ENCODE results near the gene STK11IP.
A peak's percentile ranks its signal among the peaks of the same experiment; 100 is the strongest.
"Not testable (repeated sequence)": the region's sequence is repeated elsewhere in the genome, so short reads cannot be mapped to it uniquely, and the experiment has no call there.

The STK11IP gene

DNA sequence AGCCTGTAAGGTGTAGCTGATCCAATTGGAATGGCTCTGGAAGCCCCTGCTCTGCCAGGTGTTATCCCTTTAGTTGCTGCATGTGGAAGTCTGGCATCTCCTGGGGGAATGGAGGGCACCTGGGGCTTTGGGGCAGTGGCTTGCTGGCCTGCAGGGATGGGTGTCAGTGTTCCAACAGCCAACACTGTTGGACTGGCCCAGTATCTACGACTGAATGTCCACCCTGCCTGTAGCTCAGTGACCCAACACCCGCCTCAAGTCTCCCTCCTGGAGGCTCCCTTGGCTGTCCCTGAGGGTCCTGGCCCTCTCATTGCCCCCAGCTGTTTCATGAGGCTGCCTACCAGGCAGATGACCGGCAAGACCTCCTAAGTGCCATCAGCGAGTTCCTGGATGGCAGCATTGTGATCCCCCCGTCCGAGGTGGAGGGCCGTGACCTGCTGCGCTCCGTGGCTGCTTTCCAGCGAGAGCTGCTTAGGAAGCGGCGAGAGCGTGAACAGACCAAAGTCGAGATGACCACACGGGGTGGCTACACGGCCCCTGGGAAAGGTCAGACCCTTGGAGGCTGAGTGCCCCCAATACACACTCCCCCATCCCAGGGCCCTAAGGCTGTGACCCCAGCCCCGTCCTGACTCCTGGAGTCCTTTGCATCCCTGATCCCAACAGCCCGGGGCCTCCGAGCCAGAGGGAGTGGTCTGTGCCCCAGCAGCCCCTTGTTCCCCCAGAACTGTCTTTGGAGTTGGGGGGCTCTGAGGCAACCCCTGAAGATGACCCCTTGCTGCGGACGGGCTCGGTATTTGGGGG, 37.5 kb downstream of the STK11IP start:
- no peak for DNase-seq

DNA sequence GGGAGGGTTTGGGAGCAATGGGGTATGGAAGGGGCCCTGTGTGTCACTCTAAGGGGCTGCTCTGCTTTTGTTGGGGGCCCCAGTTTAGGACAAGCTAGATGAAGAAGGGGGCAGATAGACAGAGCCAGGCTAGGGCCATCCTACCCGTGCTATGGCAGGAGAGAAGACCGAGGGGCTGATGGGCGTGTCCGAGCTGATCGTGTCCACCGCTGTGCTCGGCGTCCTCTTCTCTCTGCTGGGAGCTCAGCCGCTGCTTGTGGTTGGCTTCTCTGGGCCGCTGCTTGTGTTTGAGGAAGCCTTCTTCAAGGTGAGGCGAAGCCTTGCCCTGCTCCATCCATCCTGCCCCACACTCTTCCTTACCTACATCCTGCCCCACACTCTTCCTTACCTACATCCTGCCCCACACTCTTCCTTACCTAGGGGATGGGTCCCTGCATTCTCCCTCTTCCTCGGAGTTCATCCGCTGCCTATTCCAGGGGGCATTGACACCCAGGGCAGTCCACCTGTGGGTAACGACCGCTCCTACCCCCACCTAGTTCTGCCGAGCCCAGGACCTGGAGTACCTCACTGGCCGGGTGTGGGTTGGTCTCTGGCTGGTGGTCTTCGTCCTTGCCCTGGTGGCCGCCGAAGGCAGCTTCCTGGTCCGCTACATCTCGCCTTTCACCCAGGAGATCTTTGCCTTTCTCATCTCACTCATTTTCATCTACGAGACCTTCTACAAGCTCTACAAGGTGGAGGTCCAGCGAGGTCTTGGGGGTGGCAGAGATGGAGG, 38.7 kb downstream of the STK11IP start:
- DNase-seq: no peak

GRCh38 chr2:219636941-219637841, 39.5 kb downstream of the STK11IP start:
- no peak for DNase-seq

- no peak for DNase-seq
These were observed 40.2 kb downstream of the STK11IP start for GRCh38 chr2:219637842-219638185.

DNA sequence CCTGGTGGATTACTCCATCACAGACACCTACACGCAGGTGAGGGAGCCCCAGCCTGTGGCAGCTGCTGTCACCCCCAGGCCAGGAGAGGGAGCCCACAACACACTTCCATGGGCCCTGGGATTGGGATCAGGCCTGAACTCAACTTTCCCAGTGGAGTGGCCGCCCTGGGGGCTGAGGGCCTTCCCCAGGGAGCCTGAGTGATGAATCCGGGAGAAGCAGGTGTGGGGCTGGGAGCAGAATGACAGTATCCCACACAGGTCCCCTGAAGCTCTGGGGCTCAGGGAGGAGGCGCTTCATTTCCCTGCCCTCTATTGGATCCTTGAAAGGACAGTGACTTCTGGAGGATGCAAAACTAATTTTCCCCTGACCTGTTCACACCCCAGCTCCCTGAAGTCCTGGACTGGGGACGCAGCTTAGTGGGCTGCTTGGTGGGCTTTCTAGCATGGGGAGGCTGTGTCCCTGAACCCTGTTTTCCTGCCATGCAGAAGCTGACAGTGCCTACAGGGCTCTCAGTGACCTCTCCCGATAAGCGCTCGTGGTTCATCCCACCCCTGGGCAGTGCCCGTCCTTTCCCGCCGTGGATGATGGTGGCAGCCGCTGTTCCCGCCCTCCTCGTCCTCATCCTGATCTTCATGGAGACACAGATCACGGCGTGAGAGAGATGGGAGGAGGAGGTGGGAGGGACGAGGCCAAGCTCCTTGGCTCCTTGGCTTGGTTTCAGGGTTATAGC, 40.7 kb downstream of the STK11IP start:
- no peak for DNase-seq

- DNase-seq: no peak
These were observed 41.5 kb downstream of the STK11IP start for GRCh38 chr2:219638948-219639755.

GRCh38 chr2:219641390-219642068, 43.9 kb downstream of the STK11IP start:
- DNase-seq: no peak

DNA sequence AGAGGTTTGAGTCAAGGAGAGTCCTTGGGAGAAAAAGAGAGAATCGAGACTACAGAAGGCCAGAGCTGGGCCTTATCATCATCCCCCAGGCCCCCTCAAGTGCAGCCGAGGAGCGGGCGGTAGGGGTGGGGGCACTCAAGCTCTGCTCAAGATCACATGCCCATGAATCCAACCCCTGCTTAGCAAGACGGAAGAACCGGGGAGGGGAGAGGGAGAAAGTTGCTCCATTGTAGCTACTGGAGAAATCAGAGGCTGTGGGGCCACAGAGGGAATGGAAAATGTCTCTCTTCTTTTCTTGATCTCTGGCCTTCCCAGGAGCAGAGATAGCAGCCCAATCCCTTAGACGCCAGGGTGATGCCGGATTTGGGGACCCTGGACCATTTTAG, 44.4 kb downstream of the STK11IP start:
- DNase-seq: no peak

DNA sequence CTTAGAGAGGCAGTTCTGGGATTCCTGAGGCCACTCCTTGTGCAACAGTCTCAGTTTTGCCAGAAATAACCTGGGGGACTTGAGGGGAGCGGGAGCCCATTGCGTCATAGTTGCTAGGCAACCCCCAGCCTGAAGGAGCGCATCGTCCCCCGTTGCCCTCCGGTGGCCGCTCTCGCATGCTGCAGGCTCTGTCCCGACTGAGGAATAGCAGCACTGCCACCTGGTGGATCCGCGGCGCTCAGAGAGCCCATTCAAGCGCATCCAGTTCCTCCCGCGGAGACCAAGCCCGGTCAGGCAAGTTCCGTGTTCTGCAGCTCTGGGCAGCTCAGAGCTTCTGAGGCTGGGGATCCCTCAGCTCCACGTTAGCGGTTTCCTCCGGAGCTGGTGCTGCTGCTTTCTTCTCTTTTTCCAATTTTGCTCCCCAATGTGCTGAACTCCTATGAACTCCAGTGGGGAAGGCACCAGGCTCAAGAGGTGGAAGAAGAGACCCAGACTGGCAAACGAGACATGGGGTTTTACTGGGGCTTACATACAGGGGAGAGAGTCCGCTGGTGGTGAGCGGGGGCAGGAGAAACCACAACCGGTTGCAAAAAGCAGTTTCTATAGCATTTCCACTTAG, 44.9 kb downstream of the STK11IP start:
- DNase-seq: peak; percentile 95

DNA sequence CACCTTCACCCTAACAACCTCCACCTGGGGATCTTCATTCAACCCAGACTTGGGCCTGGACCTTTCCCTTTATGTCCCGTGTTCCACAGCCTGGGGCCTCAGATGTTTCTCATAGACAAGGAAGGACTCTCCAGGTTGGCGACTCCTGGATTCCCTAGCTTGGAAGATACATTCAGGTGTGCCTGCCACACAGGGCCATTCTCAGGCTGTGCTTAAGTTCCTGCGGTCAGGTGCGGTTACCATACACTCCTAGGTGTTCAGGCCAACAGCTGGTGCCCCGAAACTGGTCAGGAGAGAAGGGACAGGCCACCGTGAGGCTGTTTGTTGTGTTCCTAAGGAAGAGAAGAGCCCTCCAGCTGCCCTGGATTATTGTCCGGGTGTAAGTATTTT, 45.4 kb downstream of the STK11IP start:
- no peak for DNase-seq

DNA sequence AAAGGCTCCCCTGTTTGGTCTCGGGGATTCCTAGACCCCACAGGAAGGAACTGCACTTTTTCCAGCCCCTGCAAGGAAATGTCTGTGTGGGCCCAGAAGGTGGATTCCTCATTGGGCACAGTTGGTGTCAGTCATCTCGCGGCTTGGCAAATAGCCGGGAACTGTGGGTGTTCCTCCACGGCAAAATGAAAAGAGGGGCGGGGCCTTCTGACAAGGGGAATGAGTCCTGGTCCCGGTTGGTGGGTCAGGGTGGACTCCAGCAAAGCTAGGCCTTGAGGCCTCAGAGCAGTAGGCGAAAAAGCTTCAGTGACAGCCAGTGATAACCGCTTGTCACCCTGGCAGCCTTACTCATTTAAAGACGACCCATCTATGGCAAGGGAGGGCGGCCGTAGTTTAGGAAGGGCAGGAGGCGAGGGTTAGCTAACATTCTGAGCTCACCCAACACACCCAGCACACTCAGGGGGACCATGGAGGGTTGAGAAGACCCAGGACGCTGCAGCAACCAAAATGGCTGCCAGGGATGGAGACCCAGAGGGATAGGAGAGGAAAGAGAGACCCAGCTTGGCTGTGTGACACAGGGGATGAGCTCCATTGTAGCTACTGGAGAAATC, 46.2 kb downstream of the STK11IP start:
- DNase-seq: no peak

DNA sequence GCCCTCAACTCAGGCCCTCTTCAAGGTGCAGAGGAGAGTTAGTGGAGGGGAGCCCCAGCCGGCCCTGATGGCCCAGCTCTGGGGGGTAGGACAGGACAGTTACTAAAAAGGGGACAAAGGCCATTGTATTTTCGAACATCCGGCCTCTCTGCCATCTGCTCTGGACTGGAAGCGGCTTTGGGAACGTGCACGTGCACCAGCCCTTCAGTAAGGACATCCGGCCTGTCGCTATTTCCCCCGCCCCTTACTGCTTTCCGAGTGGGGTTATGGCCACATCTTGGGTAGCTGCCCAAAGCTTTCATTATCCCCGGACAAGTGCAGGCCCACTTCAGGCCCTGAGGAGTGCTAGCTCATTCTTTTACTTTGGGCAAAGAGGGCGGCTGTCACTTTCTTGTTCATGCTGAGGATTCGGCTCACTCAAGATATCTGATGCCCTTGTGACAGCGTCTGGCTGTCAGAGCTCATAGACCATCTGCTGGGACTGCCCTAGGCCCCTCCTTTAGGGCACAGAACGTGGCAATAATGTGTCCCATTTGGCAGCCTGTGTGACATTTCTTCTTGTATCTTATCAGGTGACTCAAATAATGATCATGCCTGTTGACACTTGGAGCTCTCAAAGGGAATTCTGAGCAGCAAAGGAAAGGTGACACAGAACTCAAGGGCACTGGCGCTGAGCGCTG, 47.3 kb downstream of the STK11IP start:
- DNase-seq: no peak

GRCh38 chr2:219645631-219646527, 48.2 kb downstream of the STK11IP start:
- DNase-seq: peak; percentile 80

DNA sequence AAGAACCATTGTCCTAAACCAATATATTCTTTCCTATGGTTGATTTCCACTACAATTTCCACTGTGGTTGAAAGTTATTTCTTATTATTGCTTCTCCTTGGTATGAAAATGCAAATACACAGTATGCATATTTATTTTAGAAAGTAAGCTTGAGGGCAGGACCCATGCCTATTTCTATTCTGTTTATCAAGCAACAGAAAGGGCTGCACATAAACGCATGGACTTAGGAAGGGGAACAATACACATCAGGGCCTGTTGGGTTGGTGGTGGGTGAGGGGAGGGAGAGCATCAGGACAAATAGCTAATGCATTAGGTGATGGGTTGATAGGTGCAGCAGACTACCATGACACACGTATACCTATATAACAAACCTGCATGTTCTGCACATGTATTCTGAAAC, 50.5 kb downstream of the STK11IP start:
- DNase-seq: no peak

DNA sequence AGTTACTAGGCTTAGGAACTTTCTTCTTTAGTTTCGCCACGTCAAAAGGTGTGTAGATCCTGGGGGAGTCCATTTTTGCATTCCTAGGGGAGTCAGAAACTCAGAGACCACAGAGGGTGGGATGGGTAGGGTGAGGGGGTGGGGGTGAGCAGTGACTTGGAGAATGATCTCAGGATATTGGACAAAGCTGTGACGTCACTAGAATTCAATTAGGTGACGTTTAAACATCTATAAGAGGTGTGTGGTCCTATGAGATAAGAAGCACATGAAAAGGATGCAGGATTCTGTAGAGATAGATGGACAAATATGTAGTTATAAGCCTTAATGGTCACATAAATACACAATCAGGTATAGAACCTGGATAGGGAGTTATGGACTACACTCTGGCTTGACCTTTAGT, 51.3 kb downstream of the STK11IP start:
- no peak for DNase-seq

GRCh38 chr2:219650426-219651248, 53.0 kb downstream of the STK11IP start:
- no peak for DNase-seq

DNA sequence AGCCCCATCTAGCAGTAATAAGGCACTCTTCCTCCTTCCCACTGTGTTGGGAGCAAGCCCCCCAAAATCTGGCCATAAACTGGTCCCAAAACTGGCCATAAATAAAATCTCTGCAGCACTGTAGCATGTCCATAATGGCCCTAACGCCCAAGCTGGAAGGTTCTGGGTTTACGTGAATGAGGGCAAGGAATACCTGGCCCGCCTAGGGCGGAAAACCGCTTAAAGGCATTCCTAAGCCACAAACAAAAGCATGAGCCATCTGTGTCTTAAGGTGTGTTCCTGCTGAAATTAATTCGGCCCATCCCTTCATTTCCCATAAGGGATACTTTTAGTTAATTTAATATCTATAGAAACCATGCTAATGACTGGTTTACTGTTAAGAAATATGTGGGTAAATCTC, 54.0 kb downstream of the STK11IP start:
- DNase-seq: not testable (repeated sequence)

DNA sequence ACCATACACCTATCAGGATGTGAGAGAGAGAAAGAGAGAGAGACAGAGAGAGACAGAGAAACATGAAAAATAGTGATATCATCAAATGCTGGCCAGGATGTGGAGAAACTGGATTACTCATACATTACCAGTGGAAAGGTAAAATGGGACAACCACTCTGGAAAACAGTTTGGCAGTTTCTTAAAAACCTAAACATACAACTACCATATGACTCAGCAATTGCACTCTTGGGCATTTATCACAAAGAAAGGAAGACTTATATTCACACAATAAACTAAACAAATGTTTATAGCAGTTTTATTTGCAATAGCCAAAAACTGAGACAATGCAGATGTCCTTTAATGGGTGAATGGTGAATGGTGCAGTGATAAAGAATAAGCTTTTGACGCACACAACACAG, 58.9 kb downstream of the STK11IP start:
- peak; percentile 45 for DNase-seq

Data from EL (cell line).